NCI-H2196 (cell line): ENCODE results near the gene VDAC1.

ENCODE experiments used
- DNase-seq: peaks from one replicate; lab custom pipeline; 2025; ENCODE audit not compliant: unreplicated experiment; lab: John Stamatoyannopoulos, UW

The VDAC1 gene

GRCh38 chr5:133927300-133928180 lies 77.2 kb downstream of the VDAC1 start:
- DNase-seq: no peak

GRCh38 chr5:133926489-133927299 lies 78.1 kb downstream of the VDAC1 start:
- DNase-seq: no peak

GRCh38 chr5:133925866-133926488 lies 78.8 kb downstream of the VDAC1 start:
- DNase-seq: no peak

- no peak for DNase-seq
Observed at GRCh38 chr5:133925269-133925668, 79.5 kb downstream of the VDAC1 start.

GRCh38 chr5:133924221-133924920 lies 80.4 kb downstream of the VDAC1 start:
- DNase-seq: no peak

GRCh38 chr5:133921979-133922378 lies 82.8 kb downstream of the VDAC1 start:
- no peak for DNase-seq
